Suprapubic skin (tissue), 4 donors: ENCODE measurements around the gene NCOA6. TPM values are rescaled to one million over a fixed set of nuclear protein-coding genes. Genes with fewer than 3 reads are reported as not detected.
"Not testable (repeated sequence)": the region's sequence is repeated elsewhere in the genome, so short reads cannot be mapped to it uniquely, and the experiment has no call there.

Experiments used
- DNase-seq, 2 donors: peaks; one replicate each; pipeline ENCODE4 v3.0.0-alpha.2; 2019; ENCODE audit warnings: low spot score in 2 of 2
- H3K27ac ChIP-seq: fragments of 200-600 bp; sonication (generic); one replicate; pipeline ENCODE4 v1.5.1; 2019
- H3K27me3 ChIP-seq: fragments of 200-600 bp; sonication (generic); one replicate; pipeline ENCODE4 v1.5.1; 2019
- H3K36me3 ChIP-seq: fragments of 200-600 bp; sonication (generic); one replicate; pipeline ENCODE4 v1.5.1; 2019
- H3K4me1 ChIP-seq: fragments of 200-600 bp; sonication (generic); one replicate; pipeline ENCODE4 v1.5.1; 2019
- H3K4me3 ChIP-seq: fragments of 200-600 bp; sonication (generic); one replicate; pipeline ENCODE4 v1.5.1; 2019; ENCODE audit warnings: mild to moderate bottlenecking
- H3K9me3 ChIP-seq: fragments of 200-600 bp; sonication (generic); one replicate; pipeline ENCODE4 v1.5.1; 2019
- CTCF ChIP-seq, 2 donors: fragments of 200-600 bp in 1 of 2; fragments of 450-650 bp in 1 of 2; sonication (generic) in 1 of 2; IDR thresholded peaks; one replicate each; pipeline ENCODE4 v1.5.1; 2016 to 2019; ENCODE audit warnings: antibody characterized with exemption in 2 of 2, mild to moderate bottlenecking in 1 of 2, moderate library complexity in 1 of 2
- EP300 ChIP-seq: sonication (generic); formaldehyde crosslinking; IDR thresholded peaks from one replicate; pipeline ENCODE4 v1.6.1; 2017; ENCODE audit warnings: antibody characterized with exemption
- POLR2A ChIP-seq, 2 donors: fragments of 450-650 bp; IDR thresholded peaks; one replicate each; pipeline ENCODE4 v1.6.1; 2017; ENCODE audit warnings: antibody characterized with exemption in 2 of 2, mild to moderate bottlenecking in 2 of 2, moderate library complexity in 2 of 2
- POLR2AphosphoS5 ChIP-seq, 3 donors: sonication (generic); formaldehyde crosslinking; IDR thresholded peaks; one replicate each; pipeline ENCODE4 v1.6.1; 2017; ENCODE audit warnings: antibody characterized with exemption in 3 of 3
- WGBS: methylation state at CpG from one replicate; pipeline ENCODE4 v1.1.5; 2018; 5-methylcytosine and 5-hydroxymethylcytosine counted together
- total RNA-seq, 4 donors: library from RNA; depleted of rRNA; stranded (reverse); fragments of >200 nt; gene quantifications; one replicate each; pipeline ENCODE4 v1.1.0, GENCODE V29; 2016

Gene NCOA6
- total RNA-seq, 4 donors from 2014 or later = 27.7 to 48.4 (median 40.5) TPM

- no peaks in the 10 kb centered on the region for H3K9me3 ChIP-seq
- no peaks in the 10 kb centered on the region for H3K27me3 ChIP-seq
- DNase-seq = no peak
- no peak for TF ChIP-seq CTCF (IDR thresholded peaks at IDR 0.05)
- no peak for TF ChIP-seq POLR2AphosphoS5 (IDR thresholded peaks at IDR 0.05)
- TF ChIP-seq POLR2A (IDR thresholded peaks at IDR 0.05) = no peak
- no peak for TF ChIP-seq EP300
- WGBS = 65% methylated on average over 8 of the region's 8 CpGs
- no peak overlapping the region for H3K4me3 ChIP-seq
- H3K4me1 ChIP-seq = peaks cover 38% of the 10 kb centered on the region
- no peak overlapping the region for H3K27ac ChIP-seq
- no peaks in the 10 kb centered on the region for H3K36me3 ChIP-seq
Observed at GRCh38 chr20:34820805-34821578, 4.5 kb downstream of the NCOA6 start.

GRCh38 chr20:34817801-34818200 lies 7.7 kb downstream of the NCOA6 start:
- Histone ChIP-seq H3K4me3 (no peak overlapping the region), H3K4me1 (peaks cover 22% of the 10 kb centered on the region), H3K9me3 (no peaks in the 10 kb centered on the region), H3K36me3 (no peaks in the 10 kb centered on the region), H3K27ac (no peak overlapping the region), H3K27me3 (no peaks in the 10 kb centered on the region)
- no peak for TF ChIP-seq POLR2A (IDR thresholded peaks at IDR 0.05)
- no peak for TF ChIP-seq CTCF (IDR thresholded peaks at IDR 0.05)
- TF ChIP-seq EP300 = no peak
- no peak for TF ChIP-seq POLR2AphosphoS5 (IDR thresholded peaks at IDR 0.05)
- WGBS = 44% methylated on average over 2 of the region's 2 CpGs
- no peak for DNase-seq

- H3K4me1 ChIP-seq = peaks cover 15% of the 10 kb centered on the region
- DNase-seq = no peak
- WGBS = 47% methylated on average over 2 of the region's 2 CpGs
- no peak overlapping the region for H3K4me3 ChIP-seq
- TF ChIP-seq POLR2AphosphoS5 (IDR thresholded peaks at IDR 0.05) = no peak
- TF ChIP-seq POLR2A (IDR thresholded peaks at IDR 0.05) = no peak
- TF ChIP-seq CTCF (IDR thresholded peaks at IDR 0.05) = no peak
- TF ChIP-seq EP300 = no peak
- H3K36me3 ChIP-seq = no peaks in the 10 kb centered on the region
- H3K9me3 ChIP-seq = no peaks in the 10 kb centered on the region
- no peaks in the 10 kb centered on the region for H3K27me3 ChIP-seq
- H3K27ac ChIP-seq = no peak overlapping the region
Observed at GRCh38 chr20:34817072-34817471, 8.4 kb downstream of the NCOA6 start.

GRCh38 chr20:34815636-34816035 lies 9.8 kb downstream of the NCOA6 start:
- H3K36me3 ChIP-seq = no peaks in the 10 kb centered on the region
- no peak for DNase-seq
- no peak for TF ChIP-seq EP300
- TF ChIP-seq POLR2AphosphoS5 (IDR thresholded peaks at IDR 0.05) = no peak
- no peak for TF ChIP-seq POLR2A (IDR thresholded peaks at IDR 0.05)
- no peak for TF ChIP-seq CTCF (IDR thresholded peaks at IDR 0.05)
- H3K9me3 ChIP-seq = no peaks in the 10 kb centered on the region
- H3K4me1 ChIP-seq = peaks cover 12% of the 10 kb centered on the region
- 92% methylated on average over 1 of the region's 1 CpG for WGBS
- no peak overlapping the region for H3K4me3 ChIP-seq
- H3K27ac ChIP-seq = no peak overlapping the region
- no peaks in the 10 kb centered on the region for H3K27me3 ChIP-seq

- Histone ChIP-seq H3K4me1 (no peaks in the 10 kb centered on the region), H3K27me3 (no peaks in the 10 kb centered on the region), H3K9me3 (no peaks in the 10 kb centered on the region), H3K36me3 (no peaks in the 10 kb centered on the region), H3K4me3 (no peak overlapping the region), H3K27ac (no peak overlapping the region)
- 91% methylated on average over 5 of the region's 5 CpGs for WGBS
- DNase-seq = no peak
- TF ChIP-seq CTCF (IDR thresholded peaks at IDR 0.05) = no peak
- TF ChIP-seq POLR2AphosphoS5 (IDR thresholded peaks at IDR 0.05) = no peak
- no peak for TF ChIP-seq POLR2A (IDR thresholded peaks at IDR 0.05)
- TF ChIP-seq EP300 = no peak
Observed at GRCh38 chr20:34808583-34808982, 16.9 kb downstream of the NCOA6 start.

- H3K27me3 ChIP-seq, DNase-seq, H3K27ac ChIP-seq, H3K4me3 ChIP-seq, H3K36me3 ChIP-seq, H3K4me1 ChIP-seq, H3K9me3 ChIP-seq: not testable (repeated sequence)
- WGBS = 80% methylated on average over 8 of the region's 8 CpGs
Observed at GRCh38 chr20:34807944-34808465, 17.4 kb downstream of the NCOA6 start.
